Measurements from ENCODE around the gene RPL10. TPM values are rescaled to one million over a fixed set of nuclear protein-coding genes. Genes with fewer than 3 reads are reported as not detected.

The RPL10 gene
- total RNA-seq, 2 experiments from 2014 or later, result 5,036 to 5,204 TPM

DNA sequence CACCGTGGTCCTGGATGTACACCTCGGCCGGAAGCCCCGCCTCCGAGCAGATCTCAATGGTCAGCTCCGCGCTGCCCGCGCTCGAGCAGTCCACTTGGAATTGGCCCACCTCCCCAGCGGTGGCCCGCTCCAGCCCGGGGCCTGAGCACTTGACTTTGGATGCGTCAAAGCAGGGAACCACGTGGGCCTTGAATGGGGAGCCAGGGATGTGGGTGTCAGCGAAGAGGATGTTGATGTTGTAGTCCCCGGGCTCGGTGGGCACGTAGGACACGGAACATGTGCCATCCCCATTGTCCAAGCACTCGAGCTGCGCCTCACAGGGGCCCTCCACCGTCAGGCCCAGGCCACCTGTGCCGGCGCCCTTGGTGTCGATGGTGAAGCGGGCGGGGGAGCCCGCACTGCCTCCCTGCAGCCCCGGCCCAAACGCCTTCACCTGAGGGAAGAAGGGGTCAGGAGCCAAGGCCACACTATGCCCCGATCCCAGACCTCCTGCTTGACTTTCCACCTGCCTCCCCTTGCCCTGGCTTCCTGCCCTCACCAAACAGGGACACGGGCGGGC, 37.9 kb upstream of the RPL10 start:
- H3K4me3 Mint-ChIP-seq, result no peak overlapping the region
- no peak overlapping the region for H3K27ac Mint-ChIP-seq
- Histone ChIP-seq H3K4me3 (ENCODE audit: low read length) (no peak overlapping the region), H3K36me3 (ENCODE audit: insufficient read depth, low read length) (peaks cover 95% of the 10 kb centered on the region), H3K9me3 (ENCODE audit: control insufficient read depth in 1 of 2, insufficient read depth in 1 of 2, low read length in 2 of 2) (no peaks in the 10 kb centered on the region), H3K4me1 (ENCODE audit: insufficient read depth, low read length) (peaks cover 94% of the 10 kb centered on the region), H3K27ac (ENCODE audit: low read depth in 1 of 2, low read length in 2 of 2) (no peak overlapping the region), H3K27me3 (ENCODE audit: control insufficient read depth in 1 of 2, insufficient read depth in 2 of 2, low read length in 2 of 2) (no peaks in the 10 kb centered on the region)
- H3K36me3 Mint-ChIP-seq (ENCODE audit: low read depth), result peaks cover 59% of the 10 kb centered on the region
- DNase-seq, result no peak
- no peaks in the 10 kb centered on the region for H3K4me1 Mint-ChIP-seq (ENCODE audit: low read depth)
- no peak for TF ChIP-seq CTCF (IDR thresholded peaks at IDR 0.05)
- intact Hi-C loops (cut with DNase I, micrococcal nuclease), result no loop called here
- no peak for ATAC-seq (ENCODE audit: poor library complexity)
- H3K27me3 Mint-ChIP-seq, result no peaks in the 10 kb centered on the region
- H3K9me3 Mint-ChIP-seq, result no peaks in the 10 kb centered on the region
- CTCF ChIA-PET, result no interaction called here
- POLR2A ChIA-PET, result no interaction called here

DNA sequence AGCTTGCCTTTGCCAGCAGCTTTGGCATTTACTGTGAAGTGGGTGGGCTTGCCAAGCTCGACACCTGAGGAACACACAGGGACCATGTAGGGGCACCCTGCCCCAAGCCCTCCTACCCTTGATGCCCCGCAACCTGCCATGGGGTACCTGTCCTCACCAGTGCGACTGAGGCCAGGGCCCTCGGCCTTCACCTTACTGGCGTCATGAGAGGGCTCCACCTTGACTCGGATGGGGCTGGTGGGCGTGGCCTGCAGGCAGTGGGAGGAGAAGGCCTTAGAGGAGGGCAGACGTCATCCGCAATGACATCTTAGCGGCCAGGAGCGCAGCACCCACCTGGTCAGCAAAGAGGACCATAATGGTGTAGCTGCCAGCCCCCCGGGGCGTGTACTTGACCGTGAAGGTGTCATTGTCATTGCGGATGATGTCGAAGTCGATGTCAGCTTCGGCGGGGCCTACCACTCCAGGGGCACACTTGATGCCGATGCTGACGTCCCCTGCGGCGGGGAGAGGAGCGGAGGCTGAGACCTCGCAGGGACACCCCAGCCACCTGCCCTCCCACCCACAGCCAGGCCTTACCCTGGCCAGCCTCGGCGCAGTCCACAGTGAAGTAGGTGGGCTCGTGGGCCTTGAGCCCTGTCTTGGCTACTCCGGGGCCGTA, 36.0 kb upstream of the RPL10 start:
- H3K4me1 Mint-ChIP-seq (ENCODE audit: low read depth), result peaks cover 4% of the 10 kb centered on the region
- Histone ChIP-seq H3K9me3 (ENCODE audit: control insufficient read depth in 1 of 2, insufficient read depth in 1 of 2, low read length in 2 of 2) (no peaks in the 10 kb centered on the region), H3K27me3 (ENCODE audit: control insufficient read depth in 1 of 2, insufficient read depth in 2 of 2, low read length in 2 of 2) (no peaks in the 10 kb centered on the region), H3K4me3 (ENCODE audit: low read length) (no peak overlapping the region), H3K4me1 (ENCODE audit: insufficient read depth, low read length) (peaks cover 94% of the 10 kb centered on the region), H3K27ac (ENCODE audit: low read depth in 1 of 2, low read length in 2 of 2) (no peak overlapping the region), H3K36me3 (ENCODE audit: insufficient read depth, low read length) (peaks cover 95% of the 10 kb centered on the region)
- no peaks in the 10 kb centered on the region for H3K27me3 Mint-ChIP-seq
- H3K9me3 Mint-ChIP-seq, result no peaks in the 10 kb centered on the region
- DNase-seq (no peak), ATAC-seq (ENCODE audit: poor library complexity) (no peak)
- no peak overlapping the region for H3K4me3 Mint-ChIP-seq
- no peak for TF ChIP-seq CTCF (IDR thresholded peaks at IDR 0.05)
- ChIA-PET POLR2A (interaction anchor here (1.8 kb wide), 1 partner anchor 9 kb away, joined by 5 read pairs; no protein-coding TSS in a partner anchor), CTCF (no interaction called here)
- intact Hi-C loops (cut with DNase I, micrococcal nuclease), result no loop called here
- H3K36me3 Mint-ChIP-seq (ENCODE audit: low read depth), result peaks cover 67% of the 10 kb centered on the region
- no peak overlapping the region for H3K27ac Mint-ChIP-seq

- Histone ChIP-seq H3K36me3 (ENCODE audit: insufficient read depth, low read length) (peaks cover 89% of the 10 kb centered on the region), H3K9me3 (ENCODE audit: control insufficient read depth in 1 of 2, insufficient read depth in 1 of 2, low read length in 2 of 2) (no peaks in the 10 kb centered on the region), H3K27ac (ENCODE audit: low read depth in 1 of 2, low read length in 2 of 2) (no peak overlapping the region), H3K4me3 (ENCODE audit: low read length) (no peak overlapping the region), H3K4me1 (ENCODE audit: insufficient read depth, low read length) (peaks cover 92% of the 10 kb centered on the region), H3K27me3 (ENCODE audit: control insufficient read depth in 1 of 2, insufficient read depth in 2 of 2, low read length in 2 of 2) (no peaks in the 10 kb centered on the region)
- no peak for DNase-seq
- Mint-ChIP-seq H3K27ac (no peak overlapping the region), H3K4me3 (no peak overlapping the region), H3K27me3 (no peaks in the 10 kb centered on the region), H3K9me3 (no peaks in the 10 kb centered on the region), H3K4me1 (ENCODE audit: low read depth) (peaks cover 9% of the 10 kb centered on the region), H3K36me3 (ENCODE audit: low read depth) (peaks cover 63% of the 10 kb centered on the region)
- ChIA-PET POLR2A (no interaction called here), CTCF (no interaction called here)
- intact Hi-C loops (cut with DNase I, micrococcal nuclease), result no loop called here
- no peak for ATAC-seq (ENCODE audit: poor library complexity)
- no peak for TF ChIP-seq CTCF (IDR thresholded peaks at IDR 0.05)
Measured at GRCh38 chrX:154363706-154364439, 34.3 kb upstream of the RPL10 start.
